Liver (tissue), 9 donors: ENCODE results near the gene HYLS1. TPM values are rescaled to one million over a fixed set of nuclear protein-coding genes. Genes with fewer than 3 reads are reported as not detected.
A peak's percentile ranks its signal among the peaks of the same experiment; 100 is the strongest.

ENCODE experiments used
- DNase-seq: peaks from one replicate; pipeline ENCODE4 v3.0.0-alpha.2; 2017; ENCODE audit warnings: low spot score
- H3K27ac ChIP-seq, 2 donors: one replicate each; pipeline ENCODE4 v1.7.0; 2013; ENCODE audit warnings: inconsistent platforms in 2 of 2, low read length in 2 of 2, control low read depth in 1 of 2, low read depth in 1 of 2, mild to moderate bottlenecking in 1 of 2
- H3K27me3 ChIP-seq, 4 donors: one replicate each; pipeline versions ENCODE4 v1.6.1 to v1.7.0; 2013; ENCODE audit warnings: low read length in 3 of 4, inconsistent platforms in 1 of 4, mild to moderate bottlenecking in 1 of 4, moderate library complexity in 1 of 4; ENCODE audit not compliant: control insufficient read depth in 4 of 4, insufficient read depth in 4 of 4
- H3K36me3 ChIP-seq, 4 donors: one replicate each; pipeline versions ENCODE4 v1.6.1 to v1.7.0; 2013; ENCODE audit warnings: low read length in 3 of 4, mild to moderate bottlenecking in 3 of 4, low read depth in 1 of 4, moderate library complexity in 1 of 4; ENCODE audit not compliant: control insufficient read depth in 4 of 4, insufficient read depth in 3 of 4
- H3K4me1 ChIP-seq, 4 donors: one replicate each; pipeline versions ENCODE4 v1.6.1 to v1.7.0; 2013; ENCODE audit warnings: low read length in 3 of 4, mild to moderate bottlenecking in 3 of 4, moderate library complexity in 1 of 4; ENCODE audit not compliant: control insufficient read depth in 4 of 4, insufficient read depth in 4 of 4
- H3K4me3 ChIP-seq, 3 donors: one replicate each; pipeline versions ENCODE4 v1.6.1 to v1.7.0; 2013; ENCODE audit warnings: low read length in 3 of 3, control low read depth in 1 of 3, low read depth in 1 of 3, mild to moderate bottlenecking in 1 of 3
- H3K9ac ChIP-seq, 2 donors: one replicate each; pipeline ENCODE4 v1.7.0; 2013; ENCODE audit warnings: low read length in 2 of 2, mild to moderate bottlenecking in 2 of 2, moderate library complexity in 2 of 2, control low read depth in 1 of 2, low read depth in 1 of 2
- H3K9me3 ChIP-seq, 4 donors: one replicate each; pipeline versions ENCODE4 v1.6.1 to v1.7.0; 2013; ENCODE audit warnings: low read length in 3 of 4; ENCODE audit not compliant: control insufficient read depth in 4 of 4
- CTCF ChIP-seq: fragments of 150-350 bp; IDR thresholded peaks from 2 replicates; pipeline ENCODE4 v1.5.1; 2017; ENCODE audit warnings: improper control_type of control experiment, low read depth, low read length; ENCODE audit not compliant: missing input control
- EGR1 ChIP-seq, 2 donors: IDR thresholded peaks; 2 replicates each; pipeline ENCODE4 v1.6.1; 2016 to 2018; ENCODE audit warnings: antibody characterized with exemption in 2 of 2, low read depth in 2 of 2
- FOXA1 ChIP-seq: IDR thresholded peaks from 2 replicates; pipeline ENCODE4 v1.6.1; 2016; ENCODE audit warnings: antibody characterized with exemption
- FOXA2 ChIP-seq: IDR thresholded peaks from 2 replicates; pipeline ENCODE4 v1.6.1; 2016; ENCODE audit warnings: antibody characterized with exemption
- GABPA ChIP-seq, 2 donors: IDR thresholded peaks in 1 of 2; conservative IDR thresholded peaks in 1 of 2; 2 replicates each; pipeline ENCODE4 v1.6.1; 2016; ENCODE audit warnings: antibody characterized with exemption in 2 of 2, mild to moderate bottlenecking in 1 of 2, moderate library complexity in 1 of 2
- HNF4A ChIP-seq, 2 donors: conservative IDR thresholded peaks; 2 replicates each; pipeline ENCODE4 v1.6.1; 2016; ENCODE audit warnings: antibody characterized with exemption in 2 of 2, mild to moderate bottlenecking in 2 of 2
- HNF4G ChIP-seq: IDR thresholded peaks from 2 replicates; pipeline ENCODE4 v1.6.1; 2016; ENCODE audit warnings: antibody characterized with exemption
- JUND ChIP-seq, 2 donors: IDR thresholded peaks; 2 replicates each; pipeline ENCODE4 v1.6.1; 2016; ENCODE audit warnings: antibody characterized with exemption in 2 of 2
- NR2F2 ChIP-seq: IDR thresholded peaks from 2 replicates; pipeline ENCODE4 v1.6.1; 2016; ENCODE audit warnings: antibody characterized with exemption
- RAD21 ChIP-seq, 2 donors: IDR thresholded peaks; 2 replicates each; pipeline ENCODE4 v1.6.1; 2016; ENCODE audit warnings: antibody characterized with exemption in 2 of 2, mild to moderate bottlenecking in 2 of 2
- RXRA ChIP-seq, 2 donors: IDR thresholded peaks; 2 replicates each; pipeline ENCODE4 v1.6.1; 2017 to 2018; ENCODE audit warnings: antibody characterized with exemption in 2 of 2, mild to moderate bottlenecking in 1 of 2
- SP1 ChIP-seq: IDR thresholded peaks from 2 replicates; pipeline ENCODE4 v1.6.1; 2018; ENCODE audit warnings: antibody characterized with exemption, mild to moderate bottlenecking
- TAF1 ChIP-seq: conservative IDR thresholded peaks from 2 replicates; pipeline ENCODE4 v1.6.1; 2016; ENCODE audit warnings: antibody characterized with exemption, mild to moderate bottlenecking
- YY1 ChIP-seq: IDR thresholded peaks from 2 replicates; pipeline ENCODE4 v1.6.1; 2016; ENCODE audit warnings: antibody characterized with exemption, mild to moderate bottlenecking
- ZBTB33 ChIP-seq: IDR thresholded peaks from 2 replicates; pipeline ENCODE4 v1.6.1; 2016; ENCODE audit warnings: antibody characterized with exemption
- WGBS: extraction: QIAGEN DNeasy Blood & Tissue Kit; methylation state at CpG from one replicate; pipeline ENCODE4 v1.1.7; 2013; 5-methylcytosine and 5-hydroxymethylcytosine counted together
- polyA plus RNA-seq, 2 donors: library from polyadenylated mRNA; stranded (reverse) in 1 of 2; unstranded in 1 of 2; fragments of 200-250 nt in 1 of 2; fragments of >200 nt in 1 of 2; fragmentation: Nextera tagmentation in 1 of 2; extraction: Ambion mirVana in 1 of 2; gene quantifications; one replicate each; pipeline versions ENCODE4 v1.2.1 to v1.2.3, GENCODE V29; 2013 to 2015
- total RNA-seq, 2 donors: library from RNA; depleted of rRNA; stranded (reverse); fragments of >200 nt; gene quantifications; one replicate each; pipeline ENCODE4 v1.2.3, GENCODE V29; 2014
- TF ChIP-seq, protein P1 (sequence below): IDR thresholded peaks from 2 replicates; pipeline ENCODE4 v1.6.1; 2016; ENCODE audit warnings: antibody characterized with exemption
- TF ChIP-seq, protein P2 (sequence below): IDR thresholded peaks from 2 replicates; pipeline ENCODE4 v1.6.1; 2016; ENCODE audit warnings: antibody characterized with exemption
- TF ChIP-seq, protein P3 (sequence below): IDR thresholded peaks from 2 replicates; pipeline ENCODE4 v1.6.1; 2016; ENCODE audit warnings: antibody characterized with exemption, mild to moderate bottlenecking
- donor health status: healthy.
- donor health status: healthy.
- donor health status: healthy.
- donor health status: healthy.
- donor health status: healthy.

The HYLS1 gene
- total and polyA plus RNA-seq, 4 donors: 1.9 to 4.9 (median 3.7) TPM

DNA sequence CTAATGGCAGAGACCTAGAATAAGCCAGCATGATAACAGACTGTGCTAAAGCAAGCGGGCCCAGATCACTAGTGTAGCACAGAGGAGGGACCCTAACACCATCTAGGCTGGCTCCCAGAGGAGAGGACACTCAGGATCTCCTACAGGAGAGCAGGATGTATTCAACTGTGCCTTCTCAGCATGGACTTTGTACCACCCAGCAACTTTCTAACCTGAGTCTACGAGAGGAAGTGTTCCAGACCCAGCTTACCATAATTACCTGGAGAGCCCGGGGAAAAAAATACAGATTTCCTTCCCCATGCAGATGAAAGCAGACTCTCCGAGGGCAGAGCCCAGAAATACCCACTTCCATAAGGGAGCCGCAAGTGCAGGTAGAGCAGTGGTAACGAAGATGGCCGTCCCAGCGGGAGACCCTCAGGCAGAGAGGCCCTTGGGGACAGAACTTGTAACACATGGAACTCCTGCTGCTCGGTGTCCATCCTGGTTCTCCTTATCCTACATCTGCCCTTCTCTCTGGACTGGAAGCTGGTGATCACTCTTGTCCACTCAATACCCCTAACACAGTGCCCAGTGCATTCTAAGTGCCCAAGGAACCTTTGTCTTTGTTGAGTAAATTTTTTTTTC is 37.0 kb downstream of the HYLS1 start:
- no peak for DNase-seq
- Histone ChIP-seq H3K27ac (no peak overlapping the region), H3K9ac (peak overlapping the region in 1 of 2 donors; percentile 40), H3K27me3 (no peaks in the 10 kb centered on the region), H3K4me3 (no peak overlapping the region), H3K4me1 (peaks cover 3 to 15% (median 7%) of the 10 kb centered on the region in 4 donors), H3K36me3 (no peaks in the 10 kb centered on the region), H3K9me3 (no peaks in the 10 kb centered on the region)
- 90% methylated on average over 9 of the region's 9 CpGs for WGBS
- TF ChIP-seq HNF4G (no peak), GABPA (IDR thresholded peaks at IDR 0.05 in 1 of 2, conservative IDR thresholded peaks at IDR 0.05 in 1 of 2) (no peak), RXRA (IDR thresholded peaks at IDR 0.05) (no peak), JUND (IDR thresholded peaks at IDR 0.05) (no peak), TAF1 (no peak), SP1 (no peak), ZBTB33 (no peak), EGR1 (IDR thresholded peaks at IDR 0.05; ENCODE audit: low read depth in 2 of 2) (no peak), FOXA2 (no peak)
- TF ChIP-seq, protein P1, sequence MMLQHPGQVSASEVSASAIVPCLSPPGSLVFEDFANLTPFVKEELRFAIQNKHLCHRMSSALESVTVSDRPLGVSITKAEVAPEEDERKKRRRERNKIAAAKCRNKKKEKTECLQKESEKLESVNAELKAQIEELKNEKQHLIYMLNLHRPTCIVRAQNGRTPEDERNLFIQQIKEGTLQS: no peak
- TF ChIP-seq, protein P2, sequence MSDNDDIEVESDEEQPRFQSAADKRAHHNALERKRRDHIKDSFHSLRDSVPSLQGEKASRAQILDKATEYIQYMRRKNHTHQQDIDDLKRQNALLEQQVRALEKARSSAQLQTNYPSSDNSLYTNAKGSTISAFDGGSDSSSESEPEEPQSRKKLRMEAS: no peak

GRCh38 chr11:125925247-125925740 is 37.8 kb downstream of the HYLS1 start:
- TF ChIP-seq NR2F2: no peak
- no peak for TF ChIP-seq TAF1
- peak; percentile 54 for TF ChIP-seq SP1
- TF ChIP-seq GABPA (IDR thresholded peaks at IDR 0.05 in 1 of 2, conservative IDR thresholded peaks at IDR 0.05 in 1 of 2): no peak
- no peak for TF ChIP-seq ZBTB33
- TF ChIP-seq YY1: peak; percentile 52
- TF ChIP-seq FOXA2: peak; percentile 38
- TF ChIP-seq JUND (IDR thresholded peaks at IDR 0.05): peak in 1 of 2 donors; percentile 51
- no peak for TF ChIP-seq HNF4G
- no peak for TF ChIP-seq CTCF
- TF ChIP-seq, protein P1: no peak
- TF ChIP-seq RAD21 (IDR thresholded peaks at IDR 0.05): peak; percentile 43 to 44
- peak; percentile 58 to 73 for TF ChIP-seq HNF4A (conservative IDR thresholded peaks at IDR 0.05)
- no peak for TF ChIP-seq EGR1 (IDR thresholded peaks at IDR 0.05; ENCODE audit: low read depth in 2 of 2)
- TF ChIP-seq, protein P3, sequence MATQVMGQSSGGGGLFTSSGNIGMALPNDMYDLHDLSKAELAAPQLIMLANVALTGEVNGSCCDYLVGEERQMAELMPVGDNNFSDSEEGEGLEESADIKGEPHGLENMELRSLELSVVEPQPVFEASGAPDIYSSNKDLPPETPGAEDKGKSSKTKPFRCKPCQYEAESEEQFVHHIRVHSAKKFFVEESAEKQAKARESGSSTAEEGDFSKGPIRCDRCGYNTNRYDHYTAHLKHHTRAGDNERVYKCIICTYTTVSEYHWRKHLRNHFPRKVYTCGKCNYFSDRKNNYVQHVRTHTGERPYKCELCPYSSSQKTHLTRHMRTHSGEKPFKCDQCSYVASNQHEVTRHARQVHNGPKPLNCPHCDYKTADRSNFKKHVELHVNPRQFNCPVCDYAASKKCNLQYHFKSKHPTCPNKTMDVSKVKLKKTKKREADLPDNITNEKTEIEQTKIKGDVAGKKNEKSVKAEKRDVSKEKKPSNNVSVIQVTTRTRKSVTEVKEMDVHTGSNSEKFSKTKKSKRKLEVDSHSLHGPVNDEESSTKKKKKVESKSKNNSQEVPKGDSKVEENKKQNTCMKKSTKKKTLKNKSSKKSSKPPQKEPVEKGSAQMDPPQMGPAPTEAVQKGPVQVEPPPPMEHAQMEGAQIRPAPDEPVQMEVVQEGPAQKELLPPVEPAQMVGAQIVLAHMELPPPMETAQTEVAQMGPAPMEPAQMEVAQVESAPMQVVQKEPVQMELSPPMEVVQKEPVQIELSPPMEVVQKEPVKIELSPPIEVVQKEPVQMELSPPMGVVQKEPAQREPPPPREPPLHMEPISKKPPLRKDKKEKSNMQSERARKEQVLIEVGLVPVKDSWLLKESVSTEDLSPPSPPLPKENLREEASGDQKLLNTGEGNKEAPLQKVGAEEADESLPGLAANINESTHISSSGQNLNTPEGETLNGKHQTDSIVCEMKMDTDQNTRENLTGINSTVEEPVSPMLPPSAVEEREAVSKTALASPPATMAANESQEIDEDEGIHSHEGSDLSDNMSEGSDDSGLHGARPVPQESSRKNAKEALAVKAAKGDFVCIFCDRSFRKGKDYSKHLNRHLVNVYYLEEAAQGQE: no peak
- TF ChIP-seq FOXA1: no peak
- TF ChIP-seq, protein P2: no peak
- peak; percentile 79 to 82 for TF ChIP-seq RXRA (IDR thresholded peaks at IDR 0.05)
- no peak for DNase-seq
- H3K36me3 ChIP-seq: no peaks in the 10 kb centered on the region
- H3K27me3 ChIP-seq: no peaks in the 10 kb centered on the region
- no peak overlapping the region for H3K4me3 ChIP-seq
- H3K9ac ChIP-seq: no peak overlapping the region
- peaks cover 3 to 15% (median 7%) of the 10 kb centered on the region in 4 donors for H3K4me1 ChIP-seq
- 28% methylated on average over 6 of the region's 6 CpGs for WGBS
- H3K27ac ChIP-seq: peak overlapping the region in 1 of 2 donors; percentile 15
- H3K9me3 ChIP-seq: no peaks in the 10 kb centered on the region
